Right renal cortex interstitium (tissue), 3 donors: ENCODE measurements around the gene LCE2B. TPM values are rescaled to one million over a fixed set of nuclear protein-coding genes. Genes with fewer than 3 reads are reported as not detected.

ENCODE experiments used
- DNase-seq, 3 donors: peaks; one replicate each; pipeline ENCODE4 v3.0.0-alpha.2; 2013; ENCODE audit warnings: low read depth in 3 of 3, low spot score in 2 of 3
- polyA plus RNA-seq, 3 donors: library from polyadenylated mRNA; unstranded; fragments of 120-200 nt; gene quantifications; one replicate each; pipeline ENCODE4 v1.2.1, GENCODE V29; 2013; ENCODE audit not compliant: insufficient read length in 3 of 3

The LCE2B gene
- polyA plus RNA-seq, 3 donors = not detected

- DNase-seq = no peak
Observed at GRCh38 chr1:152728986-152729385, 43.1 kb downstream of the LCE2B start.

GRCh38 chr1:152735648-152736047, 49.7 kb downstream of the LCE2B start:
- DNase-seq = no peak

Other genes with a start within 250 kb of the LCE2B start
- gene LCE5A, start 175.3 kb upstream of the LCE2B start, polyA plus RNA-seq = not detected
- gene CRCT1, start 171.6 kb upstream of the LCE2B start, polyA plus RNA-seq = not detected
- not detected for gene LCE3E, start 119.3 kb upstream of the LCE2B start, polyA plus RNA-seq
- not detected for gene LCE3D, start 105.6 kb upstream of the LCE2B start, polyA plus RNA-seq
- gene LCE3C, start 85.9 kb upstream of the LCE2B start, polyA plus RNA-seq = not detected
- gene LCE3B, start 72.3 kb upstream of the LCE2B start, polyA plus RNA-seq = not detected
- gene LCE3A, start 63.0 kb upstream of the LCE2B start, polyA plus RNA-seq = not detected
- gene LCE2D, start 22.7 kb upstream of the LCE2B start, polyA plus RNA-seq = not detected
- not detected for gene LCE2C, start 10.8 kb upstream of the LCE2B start, polyA plus RNA-seq
- not detected for gene LCE2A, start 12.2 kb downstream of the LCE2B start, polyA plus RNA-seq
- not detected for gene LCE4A, start 22.0 kb downstream of the LCE2B start, polyA plus RNA-seq
- gene KPRP, start 71.9 kb downstream of the LCE2B start, polyA plus RNA-seq = not detected
- gene LCE1F, start 89.0 kb downstream of the LCE2B start, polyA plus RNA-seq = not detected
- gene LCE1E, start 100.1 kb downstream of the LCE2B start, polyA plus RNA-seq = not detected
- not detected for gene LCE1D, start 110.6 kb downstream of the LCE2B start, polyA plus RNA-seq
- not detected for gene LCE1C, start 120.5 kb downstream of the LCE2B start, polyA plus RNA-seq
- gene LCE1B, start 125.8 kb downstream of the LCE2B start, polyA plus RNA-seq = not detected
- gene LCE1A, start 141.3 kb downstream of the LCE2B start, polyA plus RNA-seq = not detected
- not detected for gene LCE6A, start 156.7 kb downstream of the LCE2B start, polyA plus RNA-seq
- not detected for gene LCE7A, start 173.9 kb downstream of the LCE2B start, polyA plus RNA-seq
- not detected for gene SMCP, start 192.2 kb downstream of the LCE2B start, polyA plus RNA-seq
- under 1 TPM in 2 of 3 donors, not detected in 1; 0.21 to 0.42 TPM for gene IVL, start 222.4 kb downstream of the LCE2B start, polyA plus RNA-seq